Activated CD4-positive, alpha-beta T cell treated with anti-CD3 and anti-CD28 coated beads, Interleukin-2, amount 10 ng/mL, durations not matched to agents 24 days and 14 days (primary cell): ENCODE measurements around the gene ME1. TPM values are rescaled to one million over a fixed set of nuclear protein-coding genes. Genes with fewer than 3 reads are reported as not detected.

ENCODE experiments used
- DNase-seq: peaks from one replicate; pipeline ENCODE4 v3.0.0; 2022
- H3K27ac Mint-ChIP-seq: one replicate; pipeline ENCODE4 v1.8.0; 2022; ENCODE audit warnings: mild to moderate bottlenecking, mixed read lengths
- H3K27me3 Mint-ChIP-seq: one replicate; pipeline ENCODE4 v1.8.0; 2022; ENCODE audit warnings: mixed read lengths
- H3K36me3 Mint-ChIP-seq: one replicate; pipeline ENCODE4 v1.8.0; 2022; ENCODE audit warnings: low read depth, mild to moderate bottlenecking, mixed read lengths
- H3K4me1 Mint-ChIP-seq: one replicate; pipeline ENCODE4 v1.8.0; 2021; ENCODE audit warnings: mixed read lengths
- H3K4me3 Mint-ChIP-seq: one replicate; pipeline ENCODE4 v1.8.0; 2022; ENCODE audit warnings: mild to moderate bottlenecking, moderate library complexity, mixed read lengths
- H3K9me3 Mint-ChIP-seq: one replicate; pipeline ENCODE4 v1.8.0; 2021; ENCODE audit warnings: mixed read lengths
- intact Hi-C: fragments of 100-400 bp; cut with micrococcal nuclease; formaldehyde crosslinking; loops from one replicate; pipeline ENCODE4 v1.15.1; 2023
- total RNA-seq: library from RNA; stranded (reverse); gene quantifications from 2 replicates; pipeline ENCODE4 v1.2.3, GENCODE V29; 2022

The ME1 gene
- total RNA-seq, 1 donor from 2014 or later: not detected

GRCh38 chr6:83231146-83231545 lies 199.7 kb downstream of the ME1 start:
- no peak overlapping the region for H3K27ac Mint-ChIP-seq
- no peaks in the 10 kb centered on the region for H3K36me3 Mint-ChIP-seq
- DNase-seq: no peak
- H3K27me3 Mint-ChIP-seq: peaks cover 14% of the 10 kb centered on the region
- H3K4me3 Mint-ChIP-seq: no peak overlapping the region
- intact Hi-C loops: no loop called here
- no peaks in the 10 kb centered on the region for H3K4me1 Mint-ChIP-seq
- H3K9me3 Mint-ChIP-seq: no peaks in the 10 kb centered on the region

DNA sequence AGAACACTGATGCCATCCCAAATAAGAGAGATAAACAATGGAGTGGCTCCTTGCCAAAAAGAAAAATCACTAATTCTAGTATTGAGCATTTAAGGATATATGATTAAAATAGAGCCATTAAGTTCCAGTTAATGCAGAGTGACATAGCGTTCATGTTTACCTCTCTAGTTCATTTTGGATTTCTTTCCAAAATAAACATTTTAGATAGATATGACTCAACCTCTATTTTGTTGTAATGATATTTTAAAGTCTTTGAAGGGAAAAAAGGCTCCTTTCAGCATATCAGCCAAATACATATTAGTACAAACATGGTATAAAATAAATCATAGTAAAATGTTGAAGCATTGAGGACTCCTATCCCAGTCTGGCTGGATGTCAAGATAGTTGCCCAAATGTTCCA lies 204.3 kb downstream of the ME1 start:
- H3K27me3 Mint-ChIP-seq: peaks cover 5% of the 10 kb centered on the region
- intact Hi-C loops: no loop called here
- no peak overlapping the region for H3K27ac Mint-ChIP-seq
- no peaks in the 10 kb centered on the region for H3K9me3 Mint-ChIP-seq
- no peaks in the 10 kb centered on the region for H3K36me3 Mint-ChIP-seq
- no peaks in the 10 kb centered on the region for H3K4me1 Mint-ChIP-seq
- no peak for DNase-seq
- no peak overlapping the region for H3K4me3 Mint-ChIP-seq

DNA sequence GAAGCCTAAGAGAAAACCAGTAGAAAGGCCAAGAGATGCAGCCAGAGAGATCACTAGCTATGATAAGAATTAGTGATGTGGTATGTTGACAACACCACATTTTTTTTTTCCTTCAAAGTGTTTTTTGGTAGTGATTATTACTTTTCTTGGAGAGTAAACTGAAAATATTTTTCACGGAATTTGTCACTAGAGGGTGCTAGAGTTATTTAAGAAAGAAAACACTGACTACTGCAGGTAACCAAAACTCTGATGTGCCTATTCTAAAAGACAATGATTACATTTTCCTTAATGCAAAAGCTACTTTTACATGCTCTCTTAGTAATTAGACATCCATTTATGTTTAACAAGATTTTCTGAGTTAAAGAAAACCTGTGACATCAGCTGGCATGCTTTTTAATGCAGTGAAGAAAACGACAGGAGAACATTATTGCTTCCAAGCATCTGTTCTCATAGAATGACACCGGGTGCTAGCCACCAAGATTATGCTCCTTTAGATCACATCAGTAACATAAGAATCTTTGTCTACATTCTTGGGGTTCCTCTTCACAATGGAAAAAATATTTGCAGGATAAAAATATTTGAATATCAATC lies 208.9 kb downstream of the ME1 start:
- Mint-ChIP-seq H3K36me3 (no peaks in the 10 kb centered on the region), H3K27me3 (peaks cover 3% of the 10 kb centered on the region), H3K27ac (no peak overlapping the region), H3K9me3 (no peaks in the 10 kb centered on the region), H3K4me3 (no peak overlapping the region), H3K4me1 (no peaks in the 10 kb centered on the region)
- DNase-seq: no peak
- intact Hi-C loops: loop anchor here (1.0 to 2.0 kb wide), 3 partner anchors 155 to 314 kb away; partner anchors contain the start of gene DOP1A

GRCh38 chr6:83221276-83221675 lies 209.6 kb downstream of the ME1 start:
- Mint-ChIP-seq H3K4me3 (no peak overlapping the region), H3K9me3 (no peaks in the 10 kb centered on the region), H3K4me1 (no peaks in the 10 kb centered on the region), H3K27me3 (peaks cover 3% of the 10 kb centered on the region), H3K27ac (no peak overlapping the region), H3K36me3 (no peaks in the 10 kb centered on the region)
- DNase-seq: no peak
- intact Hi-C loops: loop anchor here (1.0 kb wide), 1 partner anchor 315 kb away; no protein-coding TSS in a partner anchor

GRCh38 chr6:83220121-83220520 lies 210.7 kb downstream of the ME1 start:
- Mint-ChIP-seq H3K4me1 (peaks cover 3% of the 10 kb centered on the region), H3K4me3 (no peak overlapping the region), H3K27ac (no peak overlapping the region), H3K27me3 (no peaks in the 10 kb centered on the region), H3K36me3 (no peaks in the 10 kb centered on the region), H3K9me3 (no peaks in the 10 kb centered on the region)
- intact Hi-C loops: no loop called here
- DNase-seq: no peak

DNA sequence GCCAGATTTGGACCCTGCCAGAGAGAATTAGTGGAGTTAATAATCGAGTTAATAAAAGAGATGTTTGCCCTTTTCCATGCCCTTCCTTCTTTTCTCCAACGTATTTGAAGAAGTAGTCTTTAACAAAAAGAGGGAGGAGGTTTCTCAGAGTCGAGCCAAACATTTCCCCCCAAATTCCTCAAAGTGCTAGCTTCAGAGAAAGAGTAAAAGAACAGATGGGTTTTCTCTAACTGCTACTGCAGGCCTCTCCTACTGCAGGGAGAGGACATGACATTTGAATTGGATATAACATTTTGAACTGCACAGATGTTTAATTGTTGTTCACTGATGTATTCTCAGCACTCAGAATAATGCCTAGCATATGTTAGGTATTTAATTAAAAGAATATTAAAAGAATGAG lies 212.2 kb downstream of the ME1 start:
- no peak for DNase-seq
- Mint-ChIP-seq H3K27ac (no peak overlapping the region), H3K4me1 (peaks cover 3% of the 10 kb centered on the region), H3K4me3 (no peak overlapping the region), H3K9me3 (no peaks in the 10 kb centered on the region), H3K27me3 (peaks cover 7% of the 10 kb centered on the region), H3K36me3 (no peaks in the 10 kb centered on the region)
- intact Hi-C loops: loop anchor here (5.0 to 10.0 kb wide), 2 partner anchors 944 to 966 kb away; no protein-coding TSS in a partner anchor

DNA sequence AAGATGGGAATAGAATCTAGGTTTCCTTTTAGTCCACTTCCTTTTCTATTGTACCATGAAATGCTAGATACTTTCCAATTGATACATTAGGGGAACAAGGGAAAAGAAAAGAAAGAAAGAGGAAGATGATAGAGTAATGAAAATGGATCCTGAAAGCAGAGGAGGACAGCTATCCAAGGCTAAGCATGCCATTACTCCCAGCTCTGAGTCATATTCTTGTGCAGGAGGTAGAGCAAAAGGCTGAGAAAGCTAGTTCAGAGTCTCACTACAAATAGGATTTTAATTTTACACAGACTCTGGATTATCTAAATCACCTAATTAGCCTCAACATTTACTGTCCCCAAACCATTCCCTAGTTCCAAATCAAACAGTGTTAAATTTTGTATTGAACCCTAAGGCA lies 214.0 kb downstream of the ME1 start:
- H3K27me3 Mint-ChIP-seq: peaks cover 13% of the 10 kb centered on the region
- no peak for DNase-seq
- H3K4me1 Mint-ChIP-seq: peaks cover 3% of the 10 kb centered on the region
- no peaks in the 10 kb centered on the region for H3K9me3 Mint-ChIP-seq
- H3K27ac Mint-ChIP-seq: no peak overlapping the region
- H3K36me3 Mint-ChIP-seq: no peaks in the 10 kb centered on the region
- H3K4me3 Mint-ChIP-seq: no peak overlapping the region
- intact Hi-C loops: loop anchor here (5.0 to 10.0 kb wide), 2 partner anchors 942 to 965 kb away; no protein-coding TSS in a partner anchor

GRCh38 chr6:83215131-83216047 lies 215.5 kb downstream of the ME1 start:
- Mint-ChIP-seq H3K4me3 (no peak overlapping the region), H3K36me3 (no peaks in the 10 kb centered on the region), H3K4me1 (peaks cover 3% of the 10 kb centered on the region), H3K27ac (no peak overlapping the region), H3K9me3 (no peaks in the 10 kb centered on the region), H3K27me3 (peaks cover 20% of the 10 kb centered on the region)
- peak; percentile 86 for DNase-seq
- intact Hi-C loops: loop anchor here (1.0 to 10.0 kb wide), 4 partner anchors 23 to 963 kb away; partner anchors contain the start of genes DOP1A, PGM3 and RWDD2A

- H3K4me3 Mint-ChIP-seq: no peak overlapping the region
- H3K9me3 Mint-ChIP-seq: no peaks in the 10 kb centered on the region
- no peak for DNase-seq
- H3K27me3 Mint-ChIP-seq: peaks cover 6% of the 10 kb centered on the region
- intact Hi-C loops: no loop called here
- H3K27ac Mint-ChIP-seq: no peak overlapping the region
- no peaks in the 10 kb centered on the region for H3K4me1 Mint-ChIP-seq
- H3K36me3 Mint-ChIP-seq: no peaks in the 10 kb centered on the region
Measured at GRCh38 chr6:83202031-83202430, 228.8 kb downstream of the ME1 start.

DNA sequence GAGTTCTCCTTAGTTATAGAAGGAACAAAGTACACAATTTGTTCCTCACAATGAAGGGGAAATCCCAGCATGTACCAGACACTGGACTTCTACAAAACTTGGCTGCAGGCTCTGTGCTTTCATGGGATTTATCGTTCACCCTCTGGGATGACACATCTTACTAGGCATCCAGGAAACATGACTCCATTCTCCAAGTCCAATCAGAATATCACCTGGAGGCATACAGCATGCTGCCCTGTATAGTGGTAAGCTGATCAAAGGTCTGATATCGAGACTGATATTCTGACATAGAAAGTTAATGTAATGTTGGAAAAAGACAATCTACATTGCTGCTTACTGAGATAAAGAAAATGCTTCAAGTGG lies 231.0 kb downstream of the ME1 start:
- intact Hi-C loops: no loop called here
- Mint-ChIP-seq H3K4me1 (peaks cover 2% of the 10 kb centered on the region), H3K27ac (no peak overlapping the region), H3K9me3 (no peaks in the 10 kb centered on the region), H3K36me3 (peaks cover 3% of the 10 kb centered on the region), H3K4me3 (no peak overlapping the region), H3K27me3 (peaks cover 3% of the 10 kb centered on the region)
- no peak for DNase-seq

DNA sequence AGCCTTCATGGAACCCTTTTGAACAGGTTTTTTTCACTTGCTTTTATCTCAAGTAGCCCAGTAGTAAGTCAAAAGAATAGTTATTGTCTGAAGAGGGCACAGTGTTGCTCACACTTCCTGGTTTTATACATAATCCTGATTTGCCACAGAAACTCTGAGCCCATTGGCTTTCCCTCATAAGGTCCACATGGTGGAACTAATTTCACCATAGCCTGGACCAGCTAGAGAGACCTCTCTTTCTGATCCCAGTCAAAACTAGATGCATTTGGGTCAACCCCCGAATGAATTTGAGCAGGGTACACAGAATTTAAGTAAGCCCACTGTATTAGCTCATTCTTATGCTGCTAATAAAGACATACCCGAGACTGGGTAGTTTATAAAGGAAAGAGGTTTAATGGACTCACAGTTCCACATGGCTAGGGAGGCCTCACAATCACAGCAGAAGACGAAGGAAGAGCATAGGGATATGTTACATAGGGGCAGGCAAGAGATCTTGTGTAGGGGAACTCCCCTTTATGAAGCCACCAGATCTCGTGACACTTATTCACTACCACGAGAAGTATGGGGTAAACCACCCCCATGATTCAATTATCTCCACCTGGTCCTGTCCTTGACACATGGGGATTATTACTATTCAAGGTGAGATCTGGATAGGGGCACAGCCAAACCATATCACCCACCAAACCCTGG lies 231.5 kb downstream of the ME1 start:
- Mint-ChIP-seq H3K9me3 (no peaks in the 10 kb centered on the region), H3K4me1 (peaks cover 5% of the 10 kb centered on the region), H3K27me3 (peaks cover 5% of the 10 kb centered on the region), H3K36me3 (peaks cover 4% of the 10 kb centered on the region), H3K27ac (no peak overlapping the region), H3K4me3 (no peak overlapping the region)
- no peak for DNase-seq
- intact Hi-C loops: no loop called here

DNA sequence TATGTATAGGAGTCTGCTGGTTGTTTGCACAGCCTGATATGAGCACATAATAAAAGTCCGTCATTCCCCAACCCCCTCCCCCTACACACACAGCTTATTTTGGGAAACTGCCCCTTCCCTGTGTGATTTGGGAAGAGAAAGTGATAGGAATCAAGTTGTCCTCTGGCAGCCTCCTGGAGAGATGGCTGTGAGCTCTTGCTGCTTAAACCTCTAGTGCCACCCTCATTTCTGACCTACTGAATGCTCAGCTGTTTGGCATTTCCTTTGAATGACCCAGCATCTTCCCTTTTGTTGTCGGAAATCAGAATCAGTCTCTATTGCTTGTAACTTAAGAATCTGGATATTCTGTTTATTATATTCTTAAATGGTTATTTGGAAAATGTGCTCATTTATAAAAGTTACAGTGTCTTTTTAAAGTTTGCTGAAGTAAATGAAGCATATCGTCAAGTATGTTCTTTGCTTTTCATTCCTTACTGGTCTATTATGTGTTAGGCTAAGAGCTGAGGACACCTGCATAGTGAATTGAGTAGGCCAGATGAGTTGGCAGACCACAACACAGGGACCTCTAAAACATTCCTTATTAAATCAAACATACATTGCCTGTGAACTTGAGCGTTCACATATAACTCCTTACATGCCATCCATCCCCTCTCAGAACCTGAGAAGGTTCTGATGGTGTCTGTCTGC lies 232.2 kb downstream of the ME1 start:
- Mint-ChIP-seq H3K4me3 (no peak overlapping the region), H3K27me3 (peaks cover 5% of the 10 kb centered on the region), H3K4me1 (peaks cover 8% of the 10 kb centered on the region), H3K9me3 (no peaks in the 10 kb centered on the region), H3K36me3 (peaks cover 5% of the 10 kb centered on the region), H3K27ac (no peak overlapping the region)
- intact Hi-C loops: no loop called here
- DNase-seq: no peak

GRCh38 chr6:83193747-83194566 lies 236.9 kb downstream of the ME1 start:
- peak; percentile 76 for DNase-seq
- Mint-ChIP-seq H3K9me3 (no peaks in the 10 kb centered on the region), H3K36me3 (peaks cover 23% of the 10 kb centered on the region), H3K27me3 (peaks cover 3% of the 10 kb centered on the region), H3K27ac (no peak overlapping the region), H3K4me1 (peaks cover 26% of the 10 kb centered on the region), H3K4me3 (peak overlapping the region; percentile 99)
- intact Hi-C loops: loop anchor here (1.0 to 2.0 kb wide), 3 partner anchors 21 to 947 kb away; partner anchors contain the start of genes DOP1A and IBTK
